ENCODE results near the gene SFT2D3.

GRCh38 chr2:127705391-127706065, 4.2 kb downstream of the SFT2D3 start:
- no peak for TF ChIP-seq CTCF (IDR thresholded peaks at IDR 0.05)
- TF ChIP-seq EP300 (IDR thresholded peaks at IDR 0.05): no peak
- no peak for TF ChIP-seq POLR2A (IDR thresholded peaks at IDR 0.05)

Measured in ovary (tissue), 3 donors.